ENCODE results near the gene IQCE.

GRCh38 chr7:2542011-2542915 lies 16.5 kb upstream of the IQCE start:
- TF ChIP-seq CTCF (IDR thresholded peaks at IDR 0.05; ENCODE audit: poor library complexity) (no peak), EZH2 (IDR thresholded peaks at IDR 0.05; ENCODE audit: borderline replicate concordance) (no peak), EZH2phosphoT487 (IDR thresholded peaks at IDR 0.05; ENCODE audit: low read depth, severe bottlenecking, unreplicated experiment) (no peak)
